ENCODE measurements around the gene FAM193A. TPM values are rescaled to one million over a fixed set of nuclear protein-coding genes. Genes with fewer than 3 reads are reported as not detected.
"Not testable (repeated sequence)": the region's sequence is repeated elsewhere in the genome, so short reads cannot be mapped to it uniquely, and the experiment has no call there.

FAM193A gene
- total RNA-seq, 1 donor from 2014 or later, result 19.8 TPM

- no peak for DNase-seq (ENCODE audit: low read depth)
- TF ChIP-seq, protein P1, sequence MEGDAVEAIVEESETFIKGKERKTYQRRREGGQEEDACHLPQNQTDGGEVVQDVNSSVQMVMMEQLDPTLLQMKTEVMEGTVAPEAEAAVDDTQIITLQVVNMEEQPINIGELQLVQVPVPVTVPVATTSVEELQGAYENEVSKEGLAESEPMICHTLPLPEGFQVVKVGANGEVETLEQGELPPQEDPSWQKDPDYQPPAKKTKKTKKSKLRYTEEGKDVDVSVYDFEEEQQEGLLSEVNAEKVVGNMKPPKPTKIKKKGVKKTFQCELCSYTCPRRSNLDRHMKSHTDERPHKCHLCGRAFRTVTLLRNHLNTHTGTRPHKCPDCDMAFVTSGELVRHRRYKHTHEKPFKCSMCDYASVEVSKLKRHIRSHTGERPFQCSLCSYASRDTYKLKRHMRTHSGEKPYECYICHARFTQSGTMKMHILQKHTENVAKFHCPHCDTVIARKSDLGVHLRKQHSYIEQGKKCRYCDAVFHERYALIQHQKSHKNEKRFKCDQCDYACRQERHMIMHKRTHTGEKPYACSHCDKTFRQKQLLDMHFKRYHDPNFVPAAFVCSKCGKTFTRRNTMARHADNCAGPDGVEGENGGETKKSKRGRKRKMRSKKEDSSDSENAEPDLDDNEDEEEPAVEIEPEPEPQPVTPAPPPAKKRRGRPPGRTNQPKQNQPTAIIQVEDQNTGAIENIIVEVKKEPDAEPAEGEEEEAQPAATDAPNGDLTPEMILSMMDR (IDR thresholded peaks at IDR 0.05; ENCODE audit: insufficient read depth, low read length, poor library complexity, severe bottlenecking), result no peak
- H3K36me3 ChIP-seq (ENCODE audit: control insufficient read depth, insufficient read depth, low read length), result peaks cover 1% of the 10 kb centered on the region
- H3K27me3 ChIP-seq (ENCODE audit: control insufficient read depth, insufficient read depth, low read length), result no peaks in the 10 kb centered on the region
- no peak overlapping the region for H3K4me3 ChIP-seq (ENCODE audit: low read depth, low read length)
These were observed 198.2 kb downstream of the FAM193A start for GRCh38 chr4:2734612-2735011.

GRCh38 chr4:2735869-2736268, 199.4 kb downstream of the FAM193A start:
- Histone ChIP-seq H3K4me3 (ENCODE audit: low read depth, low read length) (no peak overlapping the region), H3K36me3 (ENCODE audit: control insufficient read depth, insufficient read depth, low read length) (peaks cover 1% of the 10 kb centered on the region)
- TF ChIP-seq, protein P1 (IDR thresholded peaks at IDR 0.05; ENCODE audit: insufficient read depth, low read length, poor library complexity, severe bottlenecking), result no peak

GRCh38 chr4:2738296-2738695, 201.8 kb downstream of the FAM193A start:
- DNase-seq (ENCODE audit: low read depth); H3K4me3 ChIP-seq (ENCODE audit: low read depth, low read length); H3K27me3 ChIP-seq (ENCODE audit: control insufficient read depth, insufficient read depth, low read length); H3K36me3 ChIP-seq (ENCODE audit: control insufficient read depth, insufficient read depth, low read length): not testable (repeated sequence)

More at GRCh38 chr4:2735869-2736268, 199.4 kb downstream of the FAM193A start:
- no peak for DNase-seq (ENCODE audit: low read depth)
- H3K27me3 ChIP-seq (ENCODE audit: control insufficient read depth, insufficient read depth, low read length), result no peaks in the 10 kb centered on the region

DNA sequence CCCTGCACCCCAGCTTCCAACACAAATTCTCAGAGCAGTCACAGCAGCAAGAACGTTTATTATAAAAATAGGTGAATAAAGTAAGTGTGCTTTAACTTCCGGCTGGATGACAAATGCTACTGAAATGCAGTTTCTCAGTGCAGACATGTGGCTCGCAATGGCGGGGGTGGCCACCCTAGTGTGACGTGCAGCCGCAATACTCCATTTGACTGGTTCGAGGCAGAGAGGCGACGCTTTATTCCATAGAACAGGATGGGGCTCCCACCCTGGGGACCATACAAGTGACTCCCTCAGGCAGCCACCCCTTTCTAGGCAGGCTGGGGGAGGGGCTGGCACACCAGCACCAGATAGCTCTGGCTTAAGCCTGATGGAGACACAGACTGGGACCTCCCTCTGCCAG, 205.2 kb downstream of the FAM193A start:
- peaks cover 2% of the 10 kb centered on the region for H3K36me3 ChIP-seq (ENCODE audit: control insufficient read depth, insufficient read depth, low read length)
- H3K27me3 ChIP-seq (ENCODE audit: control insufficient read depth, insufficient read depth, low read length), result no peaks in the 10 kb centered on the region
- H3K4me3 ChIP-seq (ENCODE audit: low read depth, low read length), result no peak overlapping the region
- DNase-seq (ENCODE audit: low read depth), result no peak
- TF ChIP-seq, protein P1 (IDR thresholded peaks at IDR 0.05; ENCODE audit: insufficient read depth, low read length, poor library complexity, severe bottlenecking), result no peak

GRCh38 chr4:2742081-2742822, 205.8 kb downstream of the FAM193A start:
- no peak overlapping the region for H3K4me3 ChIP-seq (ENCODE audit: low read depth, low read length)
- H3K36me3 ChIP-seq (ENCODE audit: control insufficient read depth, insufficient read depth, low read length), result peaks cover 2% of the 10 kb centered on the region
- H3K27me3 ChIP-seq (ENCODE audit: control insufficient read depth, insufficient read depth, low read length), result no peaks in the 10 kb centered on the region
- DNase-seq (ENCODE audit: low read depth), result no peak
- TF ChIP-seq, protein P1 (IDR thresholded peaks at IDR 0.05; ENCODE audit: insufficient read depth, low read length, poor library complexity, severe bottlenecking), result no peak

- no peak overlapping the region for H3K4me3 ChIP-seq (ENCODE audit: low read depth, low read length)
- TF ChIP-seq, protein P1 (IDR thresholded peaks at IDR 0.05; ENCODE audit: insufficient read depth, low read length, poor library complexity, severe bottlenecking), result no peak
- H3K27me3 ChIP-seq (ENCODE audit: control insufficient read depth, insufficient read depth, low read length), result no peaks in the 10 kb centered on the region
- peaks cover 2% of the 10 kb centered on the region for H3K36me3 ChIP-seq (ENCODE audit: control insufficient read depth, insufficient read depth, low read length)
- no peak for DNase-seq (ENCODE audit: low read depth)
These were observed 206.5 kb downstream of the FAM193A start for GRCh38 chr4:2742823-2743517.

Data from kidney epithelial cell (primary cell).